NCI-H1105 treated with DMSO at 0.1 percent for 48 hours (cell line): ENCODE results near the gene IL1R1.
A peak's percentile ranks its signal among the peaks of the same experiment; 100 is the strongest.

Experiments
- DNase-seq: peaks from one replicate; lab custom pipeline; 2025; lab: John Stamatoyannopoulos, UW

IL1R1 gene

GRCh38 chr2:102171946-102172345 lies 29.4 kb downstream of the IL1R1 start:
- peak; percentile 15 for DNase-seq

DNA sequence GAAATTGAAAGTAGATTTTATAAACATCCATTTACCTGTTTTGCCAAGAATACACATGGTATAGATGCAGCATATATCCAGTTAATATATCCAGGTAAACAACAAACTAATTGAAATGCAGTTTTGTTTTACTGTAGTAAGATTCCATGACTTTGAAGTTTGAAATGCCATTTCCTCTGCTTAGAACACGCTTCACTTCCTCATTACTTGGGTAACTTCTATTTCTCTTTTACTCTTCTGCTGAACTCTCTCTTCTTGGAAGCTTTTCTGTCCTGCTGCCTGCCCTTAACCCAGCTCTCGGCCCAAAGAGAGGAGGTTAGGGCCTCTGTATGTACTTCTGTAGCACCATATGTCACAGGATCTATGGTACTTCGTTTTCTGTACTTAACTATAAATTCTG lies 30.2 kb downstream of the IL1R1 start:
- DNase-seq: no peak

GRCh38 chr2:102176172-102176571 lies 33.6 kb downstream of the IL1R1 start:
- no peak for DNase-seq

- no peak for DNase-seq
Observed at GRCh38 chr2:102177814-102178478, 35.4 kb downstream of the IL1R1 start.

- no peak for DNase-seq
Observed at GRCh38 chr2:102179061-102179460, 36.5 kb downstream of the IL1R1 start.

GRCh38 chr2:102179788-102180686 lies 37.5 kb downstream of the IL1R1 start:
- no peak for DNase-seq

- DNase-seq: no peak
Observed at GRCh38 chr2:102180687-102180999, 38.1 kb downstream of the IL1R1 start.

GRCh38 chr2:102181376-102181775 lies 38.8 kb downstream of the IL1R1 start:
- DNase-seq: no peak

DNA sequence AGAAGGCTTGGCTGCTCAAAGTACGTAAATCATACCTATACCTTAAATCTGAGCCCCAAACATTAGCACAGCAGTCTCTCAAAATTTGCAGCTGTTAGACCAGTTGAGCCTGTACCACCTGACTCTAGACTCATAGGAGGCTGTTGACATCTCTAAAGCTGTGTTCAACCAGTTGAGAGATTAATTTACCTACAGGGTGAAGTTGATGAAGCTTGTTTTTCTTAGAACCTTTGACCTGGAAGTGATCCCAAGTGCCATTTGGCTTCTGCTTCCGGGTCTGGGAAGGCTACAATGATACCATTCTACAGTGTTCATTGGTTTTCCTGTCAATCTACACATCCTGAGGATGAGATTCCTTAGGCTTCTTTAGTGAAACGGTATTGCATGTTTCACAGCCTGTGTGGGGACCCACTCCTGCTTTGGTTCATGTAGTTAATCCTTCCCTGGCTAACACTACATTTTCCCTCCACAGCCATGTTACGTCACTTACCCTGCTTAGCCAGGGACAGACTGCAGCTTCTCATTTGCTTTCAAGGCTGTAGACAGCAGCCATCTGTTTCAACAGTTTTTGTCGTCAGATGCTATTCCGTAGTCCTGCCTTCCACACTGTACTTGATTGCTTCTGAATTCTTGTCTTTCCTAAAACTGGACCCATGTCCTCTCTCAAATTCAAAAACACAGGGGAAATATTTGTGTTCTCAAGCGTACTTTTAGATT lies 39.5 kb downstream of the IL1R1 start:
- DNase-seq: no peak

- no peak for DNase-seq
Observed at GRCh38 chr2:102184018-102184417, 41.5 kb downstream of the IL1R1 start.

DNA sequence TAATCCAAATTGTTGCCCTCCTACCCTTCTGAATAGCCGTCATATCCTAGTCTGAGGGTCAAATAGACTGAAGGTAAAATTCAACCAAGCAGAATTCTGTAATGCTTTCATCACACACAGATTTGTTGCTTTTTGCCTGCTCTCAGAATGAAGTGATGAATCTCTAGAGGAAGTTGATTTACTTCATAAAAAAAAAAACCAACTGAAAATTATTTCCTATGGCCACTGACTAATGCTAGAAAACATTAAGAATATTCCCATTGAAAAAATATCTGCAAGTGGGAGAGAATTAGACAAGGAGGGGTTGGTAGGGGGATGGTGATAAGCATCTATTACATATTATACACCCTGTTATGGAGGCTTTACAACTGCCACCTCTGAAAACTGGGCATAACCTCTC lies 42.0 kb downstream of the IL1R1 start:
- no peak for DNase-seq

- no peak for DNase-seq
Observed at GRCh38 chr2:102185347-102185746, 42.8 kb downstream of the IL1R1 start.

DNA sequence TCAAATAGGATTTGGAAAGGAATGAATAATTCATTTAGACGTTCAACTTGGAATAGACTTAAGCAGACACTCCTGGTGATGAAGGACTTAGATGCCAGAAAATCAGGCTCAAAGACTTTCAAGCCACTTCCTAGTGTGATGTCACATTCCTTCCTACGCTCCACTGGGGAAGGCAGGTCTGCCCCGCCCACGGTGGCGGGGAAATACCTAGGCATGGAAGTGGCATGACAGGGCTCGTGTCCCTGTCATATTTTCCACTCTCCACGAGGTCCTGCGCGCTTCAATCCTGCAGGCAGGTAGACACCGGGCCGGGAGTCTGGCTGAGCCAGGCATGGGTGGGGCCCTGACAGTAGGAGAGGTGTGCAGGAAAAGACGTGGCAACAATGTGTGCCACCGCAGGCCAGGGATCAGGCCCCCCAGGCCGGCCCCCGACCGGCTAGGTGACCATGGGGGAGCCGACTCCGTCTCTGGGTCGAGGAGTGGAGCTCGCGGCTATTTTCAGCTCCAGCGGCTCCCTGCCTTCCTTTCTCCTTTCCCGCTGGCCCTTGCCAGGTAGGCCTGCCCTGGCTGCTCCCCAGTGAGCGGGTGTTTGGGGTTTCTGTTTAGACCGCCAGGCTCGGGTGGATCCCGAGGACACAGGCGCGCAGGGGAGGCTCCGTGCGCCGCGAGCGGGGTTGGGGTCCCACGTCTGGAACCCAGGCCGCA lies 44.4 kb downstream of the IL1R1 start, which contains the start of gene IL1RL2:
Gene IL1RL2 (plus strand): TSS at position 233 of the 705 bp plus-strand sequence. CDS start 845 bp downstream, outside the sequence.
- DNase-seq: no peak

DNA sequence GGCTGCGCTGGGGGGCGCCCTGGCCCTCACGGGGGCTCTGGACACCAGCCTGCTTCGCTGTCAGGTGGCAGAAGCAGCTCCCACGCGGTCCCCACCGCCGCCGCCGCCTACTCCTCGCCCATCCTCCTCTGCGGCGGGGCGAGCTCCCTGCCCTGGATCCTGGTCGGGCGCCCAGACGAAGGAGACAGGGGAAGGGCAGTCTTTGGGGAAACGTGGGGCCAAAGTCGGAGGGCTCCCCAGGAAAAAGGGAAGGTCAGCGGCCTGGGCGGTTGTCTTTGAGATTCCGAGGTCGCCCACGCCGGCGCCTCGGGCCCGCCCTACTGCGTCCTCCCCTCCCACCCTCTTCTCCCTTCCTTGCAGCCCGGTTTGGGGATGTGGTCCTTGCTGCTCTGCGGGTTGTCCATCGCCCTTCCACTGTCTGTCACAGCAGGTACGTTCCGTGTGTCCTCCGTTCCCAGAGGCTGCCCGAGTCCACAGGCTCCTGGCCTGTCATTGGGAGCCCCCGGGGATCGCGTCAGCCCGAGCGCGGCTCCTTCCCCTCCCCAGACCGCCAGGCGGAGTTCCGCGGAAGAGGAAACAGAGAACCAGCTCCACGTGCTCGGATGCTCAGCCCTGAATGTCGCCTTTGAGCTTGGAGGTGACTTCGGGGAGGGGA lies 45.1 kb downstream of the IL1R1 start:
- DNase-seq: no peak

GRCh38 chr2:102190430-102191107 lies 48.0 kb downstream of the IL1R1 start:
- DNase-seq: no peak

- DNase-seq: no peak
Observed at GRCh38 chr2:102191501-102191900, 49.0 kb downstream of the IL1R1 start.

GRCh38 chr2:102193074-102193473 lies 50.5 kb downstream of the IL1R1 start:
- no peak for DNase-seq

DNA sequence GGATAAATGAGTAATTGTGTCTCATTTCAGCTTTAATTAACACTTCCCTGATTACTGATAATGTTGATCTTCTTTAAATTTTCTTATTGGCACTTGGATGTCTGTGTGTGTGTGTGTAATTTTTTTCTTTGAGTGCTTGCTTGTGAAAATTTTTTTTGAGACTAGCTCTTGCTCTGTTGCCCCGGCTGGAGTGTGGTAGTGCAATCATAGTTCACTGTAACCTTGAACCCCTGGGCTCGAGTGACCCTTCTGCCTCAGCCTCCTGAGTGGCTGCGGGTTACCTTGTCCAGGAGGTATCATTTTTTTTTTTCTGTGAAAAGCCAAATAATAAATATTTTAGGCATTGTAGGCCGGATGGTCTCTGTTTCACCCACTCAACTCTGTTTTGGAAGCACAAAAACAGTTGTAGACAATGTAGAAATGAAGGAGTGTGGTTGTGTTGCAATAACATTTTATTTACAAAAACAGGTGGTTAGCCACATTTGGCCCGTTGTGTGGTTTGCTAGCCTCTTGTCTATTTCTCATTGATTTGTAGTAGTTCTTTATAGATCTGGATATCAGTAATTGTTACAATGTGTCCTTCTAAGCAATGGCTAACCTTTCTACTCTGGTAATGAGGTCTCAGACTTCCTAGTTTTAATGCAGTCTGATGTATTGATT lies 52.2 kb downstream of the IL1R1 start:
- DNase-seq: no peak

DNA sequence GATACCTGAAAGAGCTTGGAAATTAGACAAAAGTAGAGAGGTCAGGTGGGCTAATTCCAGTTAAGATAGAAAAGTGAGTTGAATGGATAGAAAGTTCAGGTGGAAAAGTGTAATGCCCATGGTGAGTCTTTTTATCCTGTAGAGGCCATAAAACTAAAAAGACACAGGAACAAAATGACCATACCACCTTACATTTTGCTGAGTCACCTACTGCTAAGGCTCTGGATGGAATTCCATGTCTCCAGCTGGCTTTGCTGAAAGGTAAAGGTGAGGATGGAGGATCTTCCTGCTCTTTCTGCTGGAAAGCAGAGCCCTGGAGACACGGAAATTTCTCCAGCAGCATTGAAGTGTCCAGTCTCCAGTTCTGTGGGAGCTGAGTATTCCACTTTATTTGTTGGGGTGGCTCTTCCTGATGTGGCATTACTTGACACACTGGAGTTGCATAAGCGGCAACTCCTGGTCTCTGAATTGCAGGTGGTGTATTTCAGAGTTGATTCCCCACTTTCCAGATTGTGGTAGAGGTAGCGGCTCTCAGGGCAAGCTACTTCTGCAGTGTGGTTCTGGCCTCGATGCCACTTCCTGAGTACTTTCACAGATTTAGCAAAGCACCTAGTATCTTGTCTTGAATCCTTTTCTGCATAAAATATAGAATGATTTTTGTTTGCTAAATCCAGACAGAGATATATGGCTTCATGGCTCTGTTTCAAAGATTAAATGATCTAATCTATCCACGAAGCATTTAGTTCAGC lies 55.0 kb downstream of the IL1R1 start:
- no peak for DNase-seq

GRCh38 chr2:102200539-102200938 lies 58.0 kb downstream of the IL1R1 start:
- DNase-seq: no peak
